Camera-type eye (tissue), 1 donor: Measurements from ENCODE around the gene WASF2. TPM values are rescaled to one million over a fixed set of nuclear protein-coding genes. Genes with fewer than 3 reads are reported as not detected.

Source experiments
- total RNA-seq: library from RNA; depleted of rRNA; stranded (reverse); fragments of >200 nt; gene quantifications from one replicate; pipeline ENCODE4 v1.2.3, GENCODE V29; 2014

The WASF2 gene
- 34.2 TPM for total RNA-seq

DNA sequence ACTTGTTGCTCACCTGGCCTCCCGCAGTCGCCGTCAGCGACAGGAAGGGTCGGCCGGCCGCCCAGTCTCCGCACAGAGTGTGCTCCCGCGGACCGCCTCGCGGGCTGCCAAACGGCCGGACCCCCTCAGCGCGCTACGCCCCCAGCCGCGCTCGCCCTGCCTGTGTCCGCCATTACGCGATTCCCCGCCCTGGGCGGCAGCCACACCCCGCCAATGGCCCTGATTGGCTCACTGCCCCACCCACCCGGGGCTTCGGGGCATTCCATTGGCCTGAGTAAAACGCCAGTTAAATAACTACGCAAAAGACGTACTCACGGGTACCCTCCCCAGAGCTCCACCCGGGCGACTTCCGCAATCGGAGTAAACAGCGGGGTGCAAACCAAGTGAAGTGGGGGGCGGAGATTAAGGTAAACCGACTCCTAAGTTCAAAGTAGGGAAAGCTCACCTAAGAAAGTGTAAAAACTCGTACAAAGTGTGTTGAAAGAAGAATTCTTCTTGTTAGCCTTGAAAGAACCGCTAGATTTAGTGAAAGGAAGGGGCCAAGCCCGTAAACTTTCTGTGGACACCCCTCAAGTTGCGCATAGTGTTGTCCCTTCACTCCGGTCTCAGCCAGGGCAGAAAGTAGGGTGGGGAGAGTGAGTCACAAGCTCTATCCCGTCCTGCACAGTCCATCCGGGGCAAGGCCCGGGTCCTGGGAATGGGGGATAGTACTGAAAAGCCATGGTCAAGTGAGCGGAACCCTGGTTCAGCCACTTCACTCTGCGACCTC is at the start of gene WASF2:
TSS of gene WASF2 (minus strand) at position 195 of the 769 bp plus-strand sequence. CDS start 61,277 bp downstream, outside the sequence.

DNA sequence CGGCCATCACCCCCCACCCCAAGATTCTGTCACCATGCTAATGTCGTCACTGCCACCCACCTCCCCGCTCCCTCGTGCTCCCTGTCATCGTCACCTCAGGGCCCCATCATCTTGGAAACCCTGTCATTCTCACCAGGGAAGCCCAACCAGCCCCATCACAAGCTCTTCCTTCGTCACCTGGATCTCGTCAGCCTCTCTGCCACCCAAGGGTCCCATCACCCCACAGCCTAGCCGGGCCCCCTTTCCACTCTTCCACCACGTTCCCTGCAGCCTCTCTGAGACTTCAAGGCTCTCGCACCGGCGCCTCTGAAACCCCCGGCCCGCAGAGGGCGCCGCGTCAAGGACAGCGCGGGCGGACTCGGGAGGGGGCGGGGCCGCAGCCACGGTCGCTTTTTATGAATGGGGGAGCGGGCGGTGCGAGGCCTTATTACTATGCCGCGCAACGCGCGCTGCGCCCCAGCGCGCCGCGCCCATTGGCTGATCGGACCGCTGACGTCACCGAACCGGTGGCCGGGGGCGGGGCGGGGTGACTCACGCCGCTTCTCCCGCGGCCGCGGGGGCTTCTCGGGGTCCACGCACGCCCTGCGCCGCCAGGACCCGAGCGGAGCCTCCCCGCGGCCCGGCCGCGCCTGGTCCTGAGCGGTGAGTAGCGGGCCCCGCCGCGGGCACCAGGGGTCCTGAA is 97.7 kb downstream of the WASF2 start, which contains the start of gene GPR3:
TSS of gene GPR3 (plus strand) at position 527 of the 682 bp plus-strand sequence. CDS start 1,177 bp downstream, outside the sequence.

GRCh38 chr1:27383039-27383605 is 106.8 kb downstream of the WASF2 start, which contains the start of gene CD164L2:
Gene CD164L2 (minus strand): TSS chr1:27383333. CDS start chr1:27383239, 94 bp downstream.

DNA sequence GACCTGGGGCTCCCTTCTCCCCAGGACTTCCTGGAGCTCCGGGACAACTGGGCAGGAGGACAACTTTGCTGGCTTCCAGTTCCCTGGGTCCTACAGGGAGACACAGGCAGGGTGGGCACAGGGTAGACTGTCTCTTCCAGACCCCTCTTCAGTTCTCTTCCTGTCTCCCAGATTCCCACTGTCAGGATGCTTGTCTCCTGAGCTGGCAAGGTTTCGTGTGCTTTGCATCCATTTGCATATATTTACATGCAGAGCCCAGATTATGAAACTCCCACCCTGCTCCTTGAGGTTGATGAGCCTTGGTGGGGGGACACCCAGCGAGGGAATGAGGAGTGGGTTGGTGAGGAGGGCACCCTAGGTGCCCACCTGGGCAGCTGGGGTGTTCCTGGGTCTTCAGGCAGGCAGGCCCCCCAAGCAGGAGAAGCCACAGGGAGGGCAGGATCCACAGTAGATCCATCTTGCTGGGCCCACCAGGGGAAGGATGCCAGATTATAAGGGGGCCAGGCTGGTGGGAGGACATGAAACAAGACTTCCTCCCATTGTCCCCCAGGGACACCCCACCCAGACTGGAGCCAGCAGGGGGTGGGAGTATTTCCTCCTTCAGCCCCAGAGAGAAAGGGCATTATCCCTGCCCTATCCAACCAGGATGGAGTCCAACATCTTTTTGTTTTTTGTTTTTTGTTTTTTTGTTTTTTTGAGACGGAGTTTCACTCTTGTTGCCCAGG is 115.4 kb downstream of the WASF2 start, which contains the start of gene FCN3:
TSS of gene FCN3 (minus strand) at position 463 of the 725 bp plus-strand sequence. CDS start at position 457, 6 bp downstream.

DNA sequence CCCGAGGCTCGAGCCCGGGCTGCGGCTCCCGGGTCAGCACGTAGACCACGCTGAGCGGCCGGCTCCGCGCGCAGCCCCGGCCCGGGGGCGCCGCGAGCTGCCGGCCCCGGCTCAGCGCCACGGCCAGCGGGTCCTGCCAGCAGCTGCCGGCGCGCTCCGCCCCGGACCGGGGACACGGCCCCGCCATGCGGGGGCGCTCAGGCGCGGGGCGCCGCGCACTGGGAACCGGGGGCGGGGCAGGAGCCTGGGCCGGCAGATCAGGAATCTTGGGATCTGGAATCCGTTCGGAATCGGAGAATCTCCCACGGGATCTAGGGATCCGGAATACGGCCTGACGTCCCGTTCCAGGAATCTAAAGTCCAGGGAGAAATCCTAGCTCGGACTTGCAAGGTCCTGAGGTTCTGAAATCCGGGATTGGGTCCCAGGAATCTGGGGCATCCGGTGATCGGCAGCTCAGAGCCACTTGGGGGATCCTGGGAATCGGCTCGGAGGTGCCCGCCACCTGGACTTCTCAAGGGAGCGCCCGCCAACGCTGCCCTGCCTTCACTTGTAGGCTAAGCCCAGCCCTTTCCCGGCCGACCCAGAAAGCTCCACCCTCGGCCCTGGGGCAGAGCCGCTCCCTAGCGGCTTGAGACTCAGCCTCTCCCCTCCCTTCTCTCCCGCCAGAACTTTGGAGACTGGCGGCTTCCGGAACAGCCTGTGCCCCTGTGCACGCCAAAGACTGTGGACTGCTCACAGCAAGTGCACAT is 123.4 kb downstream of the WASF2 start, which contains the start of gene MAP3K6:
TSS of gene MAP3K6 (minus strand) at position 551 of the 749 bp plus-strand sequence. CDS start at position 187, 364 bp downstream.

Other genes with a start within 250 kb of the WASF2 start
- gene TMEM222, start 168.0 kb downstream of the WASF2 start, total RNA-seq: 25.9 TPM
- 5.9 TPM for gene SYTL1, start 148.1 kb downstream of the WASF2 start, total RNA-seq
- 18.0 TPM for gene MAP3K6, start 123.2 kb downstream of the WASF2 start, total RNA-seq
- gene FCN3, start 115.3 kb downstream of the WASF2 start, total RNA-seq: 0.99 TPM
- gene CD164L2, start 106.8 kb downstream of the WASF2 start, total RNA-seq: not detected
- gene GPR3, start 97.5 kb downstream of the WASF2 start, total RNA-seq: 0.33 TPM
- 38.8 TPM for gene AHDC1, start 114.0 kb upstream of the WASF2 start, total RNA-seq
- gene FGR, start 145.0 kb upstream of the WASF2 start, total RNA-seq: 3.7 TPM
- 28.0 TPM for gene IFI6, start 182.0 kb upstream of the WASF2 start, total RNA-seq
- 17.7 TPM for gene FAM76A, start 235.8 kb upstream of the WASF2 start, total RNA-seq